Right hindlimb (tissue), 1 donor: ENCODE data around the gene LTO1.

ENCODE experiments used
- DNase-seq: peaks from one replicate; pipeline ENCODE4 v3.0.0-alpha.2; 2018

Gene LTO1

GRCh38 chr11:69674267-69674885, 777 bp downstream of the LTO1 start:
- no peak for DNase-seq

- no peak for DNase-seq
These were observed 3.3 kb downstream of the LTO1 start for GRCh38 chr11:69671734-69672465.

GRCh38 chr11:69670158-69670845, 4.9 kb downstream of the LTO1 start:
- peak; percentile 90 for DNase-seq

GRCh38 chr11:69669486-69669885, 5.7 kb downstream of the LTO1 start:
- DNase-seq, result no peak

GRCh38 chr11:69667619-69668604, 7.2 kb downstream of the LTO1 start:
- DNase-seq, result no peak

GRCh38 chr11:69666752-69667536, 8.2 kb downstream of the LTO1 start:
- no peak for DNase-seq

- DNase-seq, result no peak
These were observed 8.9 kb downstream of the LTO1 start for GRCh38 chr11:69666261-69666660.

- no peak for DNase-seq
These were observed 9.5 kb downstream of the LTO1 start for GRCh38 chr11:69665669-69666068.

- DNase-seq, result no peak
These were observed 10.3 kb downstream of the LTO1 start for GRCh38 chr11:69664901-69665300.

- DNase-seq, result no peak
These were observed 10.9 kb downstream of the LTO1 start for GRCh38 chr11:69664103-69664775.

- peak; percentile 2 for DNase-seq
These were observed 11.8 kb downstream of the LTO1 start for GRCh38 chr11:69663326-69663725.

GRCh38 chr11:69662806-69663205, 12.3 kb downstream of the LTO1 start:
- DNase-seq, result peak; percentile 7

- DNase-seq, result peak; percentile 6
These were observed 13.0 kb downstream of the LTO1 start for GRCh38 chr11:69662021-69662698.

- DNase-seq, result peak; percentile 3
These were observed 13.8 kb downstream of the LTO1 start for GRCh38 chr11:69661413-69661715.

GRCh38 chr11:69660001-69660500, 15.1 kb downstream of the LTO1 start:
- DNase-seq, result peak; percentile 10

GRCh38 chr11:69659591-69659990, 15.6 kb downstream of the LTO1 start:
- DNase-seq, result no peak

- DNase-seq, result peak; percentile 14
These were observed 16.3 kb downstream of the LTO1 start for GRCh38 chr11:69658626-69659450.

- no peak for DNase-seq
These were observed 17.1 kb downstream of the LTO1 start for GRCh38 chr11:69657911-69658625.

- no peak for DNase-seq
These were observed 17.7 kb downstream of the LTO1 start for GRCh38 chr11:69657456-69657910.
